HG03139 (cell line): Measurements from ENCODE around the gene GULP1.
"Not testable (repeated sequence)": the region's sequence is repeated elsewhere in the genome, so short reads cannot be mapped to it uniquely, and the experiment has no call there.

Experiments
- ATAC-seq: cut with Tn5 transposase; IDR thresholded peaks from one replicate; pipeline ENCODE4 v1.9.1; 2021; ENCODE audit not compliant: unreplicated experiment

GULP1 gene

DNA sequence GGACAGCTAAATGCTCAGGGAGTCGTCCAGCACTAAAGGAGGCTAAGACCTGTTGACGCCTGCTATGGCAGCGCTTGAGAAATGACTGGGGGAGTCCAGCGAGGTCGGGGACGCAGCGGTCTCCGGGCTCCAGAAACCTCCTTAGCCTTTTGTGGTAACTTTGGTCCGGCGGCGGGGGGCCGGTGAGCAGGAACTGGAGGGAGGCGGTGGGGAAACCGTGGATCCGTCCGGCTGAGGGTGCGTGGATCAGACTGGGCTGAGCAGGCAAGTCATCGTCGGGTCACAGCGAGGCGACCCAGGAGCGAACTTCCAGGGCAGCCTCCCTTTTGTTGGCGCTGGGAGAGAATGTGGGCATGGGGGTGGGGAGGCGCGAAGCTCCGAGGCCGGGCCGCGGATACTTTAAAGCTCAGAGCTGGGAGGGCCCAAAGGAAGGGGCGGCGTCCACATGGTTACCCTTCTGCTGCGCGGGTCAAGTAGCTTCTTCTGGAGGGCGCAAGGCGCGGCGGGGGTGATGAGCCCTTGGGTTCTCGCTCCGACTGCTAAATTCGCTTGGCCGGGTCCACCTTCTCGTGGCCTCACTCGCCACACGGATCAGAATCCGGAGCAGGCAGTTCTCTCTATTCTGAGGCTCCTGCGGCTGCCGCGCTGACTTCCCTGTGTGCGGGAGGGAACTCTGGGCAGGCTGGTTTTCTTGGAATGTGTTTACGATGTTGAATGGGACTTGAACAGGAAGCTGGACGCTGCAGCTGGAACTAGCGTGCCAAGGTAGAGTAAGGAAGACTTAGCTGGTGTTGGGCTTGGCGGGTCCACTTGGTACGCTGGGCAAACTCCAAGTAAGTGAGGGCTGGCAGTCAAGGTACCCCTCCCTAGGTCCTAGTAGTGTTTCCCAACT, 920 bp downstream of the GULP1 start:
- no peak for ATAC-seq

- no peak for ATAC-seq
Measured at GRCh38 chr2:188293601-188294351, 2.1 kb downstream of the GULP1 start.

DNA sequence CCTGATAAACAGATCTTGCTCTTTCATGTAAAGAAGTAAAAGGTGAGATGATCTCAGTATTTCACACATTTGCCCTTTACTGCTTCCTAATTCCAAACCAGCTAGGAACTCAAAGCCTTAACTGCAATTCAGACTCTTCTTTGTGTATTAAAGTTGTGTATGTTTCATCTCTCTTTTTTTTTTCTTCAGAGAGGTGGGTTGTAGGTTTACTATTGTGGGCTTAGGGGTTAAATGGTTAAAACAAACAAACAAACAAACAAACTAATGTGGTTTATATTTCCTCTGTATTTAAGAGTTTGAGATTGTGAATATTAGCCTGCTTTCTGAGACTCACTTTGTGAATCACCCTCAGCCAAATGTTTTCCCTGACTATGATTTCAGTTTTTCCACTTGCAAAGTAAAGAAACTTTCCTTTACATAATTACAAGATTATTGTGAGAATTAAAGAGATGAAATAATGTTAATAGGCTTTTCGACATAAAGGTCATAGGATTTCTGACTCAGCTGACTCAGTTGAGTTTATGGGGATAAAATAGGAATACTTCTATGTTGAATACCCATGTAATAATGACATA, 2.8 kb downstream of the GULP1 start:
- ATAC-seq = no peak

DNA sequence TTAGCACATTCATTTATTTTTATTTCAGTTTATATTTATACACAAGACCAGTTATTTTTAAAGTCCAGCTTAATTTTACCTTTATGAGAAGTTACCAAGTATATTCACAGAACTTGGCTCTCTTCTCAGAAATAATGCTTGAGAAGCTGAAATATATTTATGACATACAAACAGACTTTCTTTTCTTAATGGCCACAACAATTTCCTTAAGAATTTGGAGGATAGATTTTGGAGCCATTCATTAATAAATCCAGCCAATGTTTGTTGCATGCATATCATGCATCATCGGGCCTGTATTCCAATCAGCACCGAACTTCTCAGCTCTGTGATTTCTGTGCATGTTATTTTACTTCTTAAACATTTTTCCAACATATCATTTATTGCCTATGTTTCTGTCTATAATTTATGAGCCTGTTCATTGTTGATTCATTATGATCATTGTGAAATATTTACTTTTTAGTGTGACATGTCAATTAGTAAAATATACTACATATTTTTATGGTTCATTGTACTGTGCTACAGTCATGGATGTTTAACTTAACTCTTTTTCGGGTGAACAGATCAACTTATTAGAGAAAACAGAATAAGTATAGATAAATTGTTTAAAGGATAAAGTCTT, 3.5 kb downstream of the GULP1 start:
- ATAC-seq = no peak

DNA sequence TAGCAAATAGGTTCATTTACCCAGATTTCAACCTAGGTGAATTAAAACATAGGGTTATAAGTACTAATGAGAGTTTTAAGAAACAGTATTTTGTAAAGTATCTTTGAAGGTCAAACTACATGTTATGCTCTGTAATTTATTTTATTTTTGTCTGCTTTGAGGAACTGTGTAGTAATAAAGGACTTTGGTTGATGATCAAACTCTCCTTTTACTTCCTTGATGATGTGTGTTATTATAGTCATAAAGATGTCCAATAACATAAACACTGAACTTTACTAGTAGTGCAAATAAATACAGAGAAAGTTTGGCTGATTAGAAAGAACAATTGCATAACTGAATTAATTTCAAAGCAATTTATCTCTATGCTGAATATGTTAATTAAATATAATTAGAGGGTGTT, 6.3 kb downstream of the GULP1 start:
- no peak for ATAC-seq

GRCh38 chr2:188298937-188299371, 7.3 kb downstream of the GULP1 start:
- not testable (repeated sequence) for ATAC-seq

DNA sequence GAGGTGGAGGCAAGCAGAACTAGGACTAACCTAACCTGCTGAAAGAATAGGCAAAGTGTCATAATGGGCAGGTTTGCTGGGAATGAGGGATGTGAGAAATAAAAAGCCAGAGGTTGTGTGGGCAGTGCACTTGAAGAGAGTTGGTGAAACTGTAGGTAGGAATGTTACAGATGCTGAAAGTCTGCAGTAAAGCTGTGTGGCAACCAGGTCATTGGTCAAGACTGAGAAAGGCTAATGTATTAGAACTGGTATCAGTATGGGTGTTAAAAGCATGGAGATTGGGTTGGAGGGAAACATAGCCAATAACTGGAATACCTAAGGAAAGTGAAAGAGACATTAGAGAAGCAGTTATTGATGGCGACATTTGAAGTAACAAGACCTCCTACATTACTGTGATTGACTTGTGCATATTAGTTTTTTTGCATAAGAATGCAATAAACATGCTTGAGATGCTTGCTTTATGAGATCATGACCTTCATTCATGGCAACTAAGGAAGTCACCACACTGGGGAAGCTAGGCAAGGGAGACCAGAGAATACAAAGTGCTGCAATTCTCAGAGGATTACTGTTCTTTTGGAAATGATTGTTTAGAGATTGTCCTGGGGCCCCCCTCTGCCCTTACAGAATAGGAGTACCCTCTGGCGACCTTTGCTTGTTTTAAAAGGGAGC, 11.8 kb downstream of the GULP1 start:
- no peak for ATAC-seq

DNA sequence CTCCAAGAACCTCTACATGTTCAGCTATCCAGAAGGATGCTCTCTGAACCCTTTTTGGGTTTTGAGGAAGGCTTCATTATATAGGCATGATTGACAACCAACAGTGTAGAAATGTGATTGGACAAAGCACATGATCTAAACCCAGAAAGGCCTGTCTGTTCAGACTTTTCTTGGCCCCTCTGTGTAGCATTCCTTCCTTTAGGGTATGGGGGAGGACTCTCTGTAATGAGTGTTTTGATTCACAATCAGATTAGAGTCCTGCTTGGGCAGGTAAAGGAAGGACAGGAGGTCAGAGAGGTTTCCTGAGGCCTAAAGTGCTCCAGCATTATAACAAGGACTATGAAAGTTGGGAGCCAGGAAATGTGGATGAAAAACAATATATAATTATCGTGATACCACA, 13.6 kb downstream of the GULP1 start:
- ATAC-seq = no peak

GRCh38 chr2:188306271-188306670, 14.6 kb downstream of the GULP1 start:
- ATAC-seq = no peak

DNA sequence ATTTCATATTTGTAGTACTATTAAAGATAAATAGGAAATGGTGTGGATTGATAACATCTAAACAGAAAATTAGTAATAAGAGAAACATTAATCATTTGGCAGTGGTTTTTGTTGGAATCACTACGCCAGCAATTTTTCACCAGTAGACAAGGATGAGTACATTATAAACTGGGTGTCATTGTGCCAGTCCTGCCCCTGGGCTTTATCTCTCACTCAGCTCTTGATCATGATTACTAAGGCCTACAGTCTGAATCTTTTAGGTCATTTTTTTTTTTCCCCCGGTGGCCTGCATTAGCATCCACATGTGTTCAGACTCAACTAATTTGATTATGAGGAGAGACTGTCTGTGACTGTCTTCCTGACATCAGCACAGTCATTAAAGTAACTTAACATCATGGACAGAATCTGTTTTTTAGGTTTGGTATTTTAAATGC, 16.2 kb downstream of the GULP1 start:
- no peak for ATAC-seq

DNA sequence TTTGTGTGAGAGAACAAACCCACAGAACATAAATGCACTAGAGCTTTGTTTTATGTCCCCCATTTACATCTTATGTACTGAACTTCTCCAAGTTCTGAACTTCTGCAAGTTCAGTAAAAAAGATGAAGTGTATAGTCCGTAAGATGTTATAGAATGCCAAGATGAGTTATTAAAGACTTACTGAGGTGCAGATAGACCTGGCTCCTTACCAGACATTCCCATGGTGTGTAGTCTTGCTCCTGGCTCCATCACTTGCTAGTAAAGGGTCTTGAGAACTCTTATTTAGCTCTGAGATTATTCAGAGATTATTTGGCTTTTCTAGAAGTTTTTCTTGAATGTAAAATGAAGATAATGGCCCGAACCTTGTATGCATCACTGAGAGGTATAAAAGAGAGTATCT, 16.8 kb downstream of the GULP1 start:
- ATAC-seq = no peak

DNA sequence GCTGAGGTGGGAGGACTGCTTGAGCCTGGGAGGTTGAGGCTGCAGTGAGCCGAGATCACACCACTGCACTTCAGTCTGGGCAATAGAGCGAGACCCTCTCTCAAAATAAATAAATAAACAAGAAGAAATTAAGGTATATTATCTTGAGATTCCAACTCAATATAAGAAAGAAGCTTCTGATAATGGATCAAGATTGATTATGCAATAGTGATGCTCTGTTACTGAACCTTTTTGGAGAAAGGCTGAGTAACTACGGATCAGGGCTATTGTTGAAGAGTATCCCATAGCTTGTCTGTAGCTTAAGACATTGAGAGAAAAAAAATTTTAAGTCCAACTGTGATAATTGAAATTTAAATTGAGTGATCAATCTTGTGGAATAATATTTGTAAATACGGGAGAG, 17.7 kb downstream of the GULP1 start:
- no peak for ATAC-seq

DNA sequence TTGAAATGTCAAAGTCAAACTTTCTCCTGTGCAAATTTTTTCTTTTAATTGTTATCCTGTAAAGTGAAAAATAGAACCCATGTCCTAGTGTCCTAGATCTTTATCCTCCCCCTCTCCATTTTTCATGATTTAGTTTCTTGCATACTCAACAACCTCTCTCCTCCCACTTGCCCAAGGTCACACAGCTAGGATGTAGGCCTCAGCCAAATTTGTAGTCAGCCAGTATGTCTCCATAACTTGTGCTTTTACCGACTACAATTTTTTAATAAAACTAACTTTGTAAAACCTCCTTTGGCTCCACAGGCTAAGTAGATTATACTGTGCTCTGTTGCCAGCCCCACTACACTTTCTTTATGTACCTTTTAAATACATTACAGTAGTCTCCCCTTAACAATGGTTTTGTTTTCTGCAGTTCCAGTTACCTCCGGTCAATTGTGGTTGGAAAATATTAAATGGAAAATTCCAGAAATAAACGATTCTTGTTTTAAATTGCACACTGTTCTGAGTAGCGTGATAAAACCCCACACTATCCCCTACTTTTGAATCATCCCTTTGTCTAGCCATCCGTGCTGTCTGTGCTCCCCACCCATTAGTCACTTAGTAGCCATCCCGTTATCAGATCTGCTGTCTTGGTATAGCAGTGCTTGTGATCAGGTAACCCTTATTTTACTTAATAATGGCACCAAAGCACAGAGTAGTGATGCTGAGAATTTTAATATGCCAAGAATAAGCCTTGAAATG, 22.8 kb downstream of the GULP1 start:
- no peak for ATAC-seq

DNA sequence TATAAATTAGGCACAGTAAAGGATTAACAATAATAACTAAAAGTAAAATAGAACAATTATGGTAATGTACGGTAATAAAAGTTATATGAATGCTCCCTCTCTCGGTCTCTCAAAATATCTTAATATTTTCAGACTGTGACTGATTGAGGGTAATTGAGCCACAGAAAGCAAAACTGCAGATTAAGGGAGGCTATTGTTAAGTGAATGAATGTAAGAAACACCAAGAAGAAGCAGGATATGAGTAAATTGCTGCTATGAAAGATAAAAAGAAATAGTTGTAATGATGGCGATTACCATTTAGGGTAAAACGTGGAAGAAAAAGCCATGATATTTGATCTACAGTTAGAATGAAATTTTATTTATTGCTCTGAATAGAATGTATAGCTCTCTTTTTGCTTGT, 24.1 kb downstream of the GULP1 start:
- no peak for ATAC-seq

- no peak for ATAC-seq
Measured at GRCh38 chr2:188316342-188316741, 24.7 kb downstream of the GULP1 start.

DNA sequence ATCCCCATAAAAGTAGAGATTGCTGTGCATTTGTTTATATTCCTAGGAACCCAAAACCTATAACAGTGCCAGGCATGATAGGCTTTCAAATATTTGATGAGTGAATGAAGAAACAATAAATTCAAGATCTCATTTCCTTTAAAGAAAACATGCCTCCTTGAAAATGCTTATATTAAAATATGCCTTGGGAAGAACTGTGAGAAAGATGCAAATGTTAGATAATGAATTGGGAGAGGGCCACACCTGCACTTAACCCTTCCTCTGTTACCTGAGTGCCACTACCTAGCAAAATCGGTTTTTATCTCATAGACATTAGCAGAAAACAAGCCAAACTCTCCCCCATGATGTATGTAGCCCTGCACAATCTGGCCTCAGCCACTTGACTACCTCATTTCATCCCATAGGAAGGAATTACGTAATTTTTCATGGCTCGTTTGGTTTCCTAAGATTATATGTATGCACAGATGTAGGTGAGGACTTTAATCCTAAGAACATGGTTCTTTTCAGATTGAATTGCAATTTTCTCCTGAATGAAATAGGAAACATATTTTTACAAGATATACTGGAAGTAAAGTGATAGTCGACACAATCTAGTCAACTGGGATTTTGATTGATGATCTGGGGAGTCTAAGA, 25.2 kb downstream of the GULP1 start:
- no peak for ATAC-seq

GRCh38 chr2:188318161-188318749, 26.6 kb downstream of the GULP1 start:
- no peak for ATAC-seq

DNA sequence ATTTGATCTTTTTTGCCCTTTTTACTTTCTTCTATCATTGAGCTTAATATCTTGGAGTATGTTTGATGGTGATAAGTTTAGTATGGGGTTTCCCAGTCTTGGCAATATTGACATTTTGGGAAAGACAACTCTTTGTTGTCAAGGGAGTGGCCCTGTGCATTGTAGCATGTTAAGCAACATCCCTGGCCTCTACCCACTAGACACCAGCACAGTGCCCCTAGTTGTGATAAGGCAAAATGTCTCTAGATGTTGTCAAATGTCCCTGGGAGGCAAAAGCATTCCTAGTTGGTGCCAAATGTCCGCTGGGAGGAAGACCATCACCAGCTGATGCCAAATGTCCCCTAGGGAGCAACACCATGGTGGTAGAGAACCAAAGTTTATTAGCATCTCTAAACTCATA, 28.2 kb downstream of the GULP1 start:
- no peak for ATAC-seq

- no peak for ATAC-seq
Measured at GRCh38 chr2:188320861-188321260, 29.2 kb downstream of the GULP1 start.
